Upper lobe of left lung (tissue), 4 donors: ENCODE data around the gene TAGLN3.

Experiments used
- EP300 ChIP-seq, 4 donors: sonication (generic); formaldehyde crosslinking; IDR thresholded peaks; one replicate each; pipeline ENCODE4 v1.5.1; 2017; ENCODE audit warnings: antibody characterized with exemption in 4 of 4, control low read depth in 2 of 4
- POLR2A ChIP-seq, 4 donors: fragments of 450-650 bp; IDR thresholded peaks; one replicate each; pipeline ENCODE4 v1.5.1; 2016 to 2017; ENCODE audit warnings: antibody characterized with exemption in 4 of 4, mild to moderate bottlenecking in 2 of 4
- POLR2AphosphoS5 ChIP-seq, 2 donors: sonication (generic); formaldehyde crosslinking; IDR thresholded peaks; one replicate each; pipeline ENCODE4 v1.5.1; 2017; ENCODE audit warnings: antibody characterized with exemption in 2 of 2
- TF ChIP-seq, protein P1 (sequence below), 6 experiments: fragments of 450-650 bp in 4 of 6; fragments of 200-600 bp in 2 of 6; sonication (generic) in 2 of 6; IDR thresholded peaks; one replicate each; pipeline ENCODE4 v1.5.1; 2016 to 2019; ENCODE audit warnings: antibody characterized with exemption in 6 of 6

- TF ChIP-seq, protein P1, sequence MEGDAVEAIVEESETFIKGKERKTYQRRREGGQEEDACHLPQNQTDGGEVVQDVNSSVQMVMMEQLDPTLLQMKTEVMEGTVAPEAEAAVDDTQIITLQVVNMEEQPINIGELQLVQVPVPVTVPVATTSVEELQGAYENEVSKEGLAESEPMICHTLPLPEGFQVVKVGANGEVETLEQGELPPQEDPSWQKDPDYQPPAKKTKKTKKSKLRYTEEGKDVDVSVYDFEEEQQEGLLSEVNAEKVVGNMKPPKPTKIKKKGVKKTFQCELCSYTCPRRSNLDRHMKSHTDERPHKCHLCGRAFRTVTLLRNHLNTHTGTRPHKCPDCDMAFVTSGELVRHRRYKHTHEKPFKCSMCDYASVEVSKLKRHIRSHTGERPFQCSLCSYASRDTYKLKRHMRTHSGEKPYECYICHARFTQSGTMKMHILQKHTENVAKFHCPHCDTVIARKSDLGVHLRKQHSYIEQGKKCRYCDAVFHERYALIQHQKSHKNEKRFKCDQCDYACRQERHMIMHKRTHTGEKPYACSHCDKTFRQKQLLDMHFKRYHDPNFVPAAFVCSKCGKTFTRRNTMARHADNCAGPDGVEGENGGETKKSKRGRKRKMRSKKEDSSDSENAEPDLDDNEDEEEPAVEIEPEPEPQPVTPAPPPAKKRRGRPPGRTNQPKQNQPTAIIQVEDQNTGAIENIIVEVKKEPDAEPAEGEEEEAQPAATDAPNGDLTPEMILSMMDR (IDR thresholded peaks at IDR 0.05), result no peak
- TF ChIP-seq POLR2A (IDR thresholded peaks at IDR 0.05) (no peak), POLR2AphosphoS5 (IDR thresholded peaks at IDR 0.05) (no peak), EP300 (IDR thresholded peaks at IDR 0.05) (no peak)
These were observed 35.7 kb downstream of the TAGLN3 start, which contains the start of gene TMPRSS7 for GRCh38 chr3:112034436-112034835.
